Sigmoid colon (tissue), 7 donors: ENCODE measurements around the gene SPATC1L. TPM values are rescaled to one million over a fixed set of nuclear protein-coding genes. Genes with fewer than 3 reads are reported as not detected.

ENCODE experiments used
- DNase-seq: peaks from one replicate; pipeline ENCODE4 v3.0.0-alpha.2; 2019
- H3K27ac ChIP-seq, 4 donors: fragments of 200-600 bp; sonication (generic); one replicate each; pipeline ENCODE4 v1.5.1; 2016 to 2019; ENCODE audit warnings: mild to moderate bottlenecking in 1 of 4
- H3K27me3 ChIP-seq, 3 donors: fragments of 200-600 bp; sonication (generic); one replicate each; pipeline ENCODE4 v1.5.1; 2019; ENCODE audit warnings: mild to moderate bottlenecking in 1 of 3
- H3K36me3 ChIP-seq, 4 donors: fragments of 200-600 bp; sonication (generic); one replicate each; pipeline ENCODE4 v1.5.1; 2016 to 2019
- H3K4me1 ChIP-seq, 4 donors: fragments of 200-600 bp; sonication (generic); one replicate each; pipeline ENCODE4 v1.5.1; 2017 to 2019
- H3K4me3 ChIP-seq, 4 donors: fragments of 200-600 bp; sonication (generic); one replicate each; pipeline ENCODE4 v1.5.1; 2017 to 2019; ENCODE audit warnings: mild to moderate bottlenecking in 2 of 4, moderate library complexity in 1 of 4
- H3K9me3 ChIP-seq, 4 donors: fragments of 200-600 bp in 3 of 4; sonication (generic) in 3 of 4; one replicate each; pipeline versions ENCODE4 v1.5.1 to v1.6.1; 2013 to 2019
- EP300 ChIP-seq, 4 donors: sonication (generic); formaldehyde crosslinking; IDR thresholded peaks; one replicate each; pipeline ENCODE4 v1.6.1; 2017; ENCODE audit warnings: antibody characterized with exemption in 4 of 4
- POLR2A ChIP-seq, 2 donors: fragments of 450-650 bp; IDR thresholded peaks; one replicate each; pipeline ENCODE4 v1.6.1; 2016; ENCODE audit warnings: antibody characterized with exemption in 2 of 2, mild to moderate bottlenecking in 2 of 2, moderate library complexity in 2 of 2
- POLR2AphosphoS5 ChIP-seq, 4 donors: sonication (generic); formaldehyde crosslinking; IDR thresholded peaks; one replicate each; pipeline ENCODE4 v1.6.1; 2017; ENCODE audit warnings: antibody characterized with exemption in 4 of 4
- WGBS, 2 donors: extraction: QIAGEN DNeasy Blood & Tissue Kit; methylation state at CpG; one replicate each; pipeline ENCODE4 v1.1.7; 2013; 5-methylcytosine and 5-hydroxymethylcytosine counted together
- intact Hi-C: fragments of 100-400 bp; cut with DNase I; formaldehyde crosslinking; loops from one replicate; pipeline ENCODE4 v1.15.1; 2023
- polyA plus RNA-seq, 3 donors: library from polyadenylated mRNA; stranded (reverse); fragments of 200-250 nt; gene quantifications; one replicate each; pipeline ENCODE4 v1.2.3, GENCODE V29; 2013
- total RNA-seq, 4 donors: library from RNA; depleted of rRNA; stranded (reverse); fragments of >200 nt; gene quantifications; one replicate each; pipeline ENCODE4 v1.1.0, GENCODE V29; 2016
- TF ChIP-seq, protein P1 (sequence below), 4 experiments: fragments of 450-650 bp in 3 of 4; fragments of 200-600 bp in 1 of 4; IDR thresholded peaks; one replicate each; pipeline ENCODE4 v1.5.1; 2016 to 2019; ENCODE audit warnings: antibody characterized with exemption in 4 of 4, mild to moderate bottlenecking in 3 of 4, moderate library complexity in 2 of 4
- donor health status: healthy with polysubstance abuse.
- donor health status: Bipolar disorder and iron deficiency.
- donor health status: healthy.

Gene SPATC1L
- total and polyA plus RNA-seq, 7 donors = 0.95 to 18.3 (median 7.8) TPM

DNA sequence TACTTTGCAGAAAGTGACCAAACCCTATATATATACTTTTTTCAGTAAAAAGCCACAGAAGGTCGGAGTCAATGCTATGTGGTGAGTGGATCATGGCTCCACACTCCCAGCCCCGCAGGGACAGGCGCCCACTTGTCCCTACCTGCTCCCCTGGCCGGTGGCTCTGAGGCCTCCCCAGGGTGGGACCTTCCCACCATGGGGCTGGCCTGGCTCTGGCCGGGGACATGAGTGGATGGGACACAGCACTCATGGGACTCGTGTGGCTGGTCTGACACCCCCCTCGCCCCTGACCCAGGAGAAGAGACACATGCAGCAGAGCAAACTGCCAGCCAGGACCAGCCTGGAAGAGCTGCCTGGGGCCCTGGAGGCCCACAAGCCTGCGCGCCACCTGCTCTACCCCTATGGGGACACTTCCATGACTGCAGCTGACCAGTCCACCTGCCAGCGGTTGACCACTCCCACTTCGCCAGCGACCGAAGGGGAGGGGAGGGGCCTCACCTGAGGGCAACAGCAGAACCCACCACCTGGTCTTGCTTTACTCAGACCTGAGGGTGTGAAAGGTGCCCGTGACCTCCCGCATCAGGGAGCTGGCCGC lies 2.2 kb downstream of the SPATC1L start:
- WGBS, 2 donors = 90 to 92% methylated on average over 16 of the region's 16 CpGs
- no peaks in the 10 kb centered on the region for H3K36me3 ChIP-seq
- H3K4me1 ChIP-seq = peaks cover 0 to 13% (median 9%) of the 10 kb centered on the region in 4 donors
- peaks cover 0 to 9% (median 0%) of the 10 kb centered on the region in 3 donors for H3K27me3 ChIP-seq
- no peaks in the 10 kb centered on the region for H3K9me3 ChIP-seq
- DNase-seq = peak; percentile 64
- no peak for TF ChIP-seq POLR2AphosphoS5 (IDR thresholded peaks at IDR 0.05)
- TF ChIP-seq POLR2A (IDR thresholded peaks at IDR 0.05) = no peak
- TF ChIP-seq, protein P1, sequence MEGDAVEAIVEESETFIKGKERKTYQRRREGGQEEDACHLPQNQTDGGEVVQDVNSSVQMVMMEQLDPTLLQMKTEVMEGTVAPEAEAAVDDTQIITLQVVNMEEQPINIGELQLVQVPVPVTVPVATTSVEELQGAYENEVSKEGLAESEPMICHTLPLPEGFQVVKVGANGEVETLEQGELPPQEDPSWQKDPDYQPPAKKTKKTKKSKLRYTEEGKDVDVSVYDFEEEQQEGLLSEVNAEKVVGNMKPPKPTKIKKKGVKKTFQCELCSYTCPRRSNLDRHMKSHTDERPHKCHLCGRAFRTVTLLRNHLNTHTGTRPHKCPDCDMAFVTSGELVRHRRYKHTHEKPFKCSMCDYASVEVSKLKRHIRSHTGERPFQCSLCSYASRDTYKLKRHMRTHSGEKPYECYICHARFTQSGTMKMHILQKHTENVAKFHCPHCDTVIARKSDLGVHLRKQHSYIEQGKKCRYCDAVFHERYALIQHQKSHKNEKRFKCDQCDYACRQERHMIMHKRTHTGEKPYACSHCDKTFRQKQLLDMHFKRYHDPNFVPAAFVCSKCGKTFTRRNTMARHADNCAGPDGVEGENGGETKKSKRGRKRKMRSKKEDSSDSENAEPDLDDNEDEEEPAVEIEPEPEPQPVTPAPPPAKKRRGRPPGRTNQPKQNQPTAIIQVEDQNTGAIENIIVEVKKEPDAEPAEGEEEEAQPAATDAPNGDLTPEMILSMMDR (IDR thresholded peaks at IDR 0.05) = no peak
- TF ChIP-seq EP300 (IDR thresholded peaks at IDR 0.05) = no peak
- no peak overlapping the region for H3K4me3 ChIP-seq
- intact Hi-C loops = loop anchor here (5.0 kb wide), 1 partner anchor 40 kb away; no protein-coding TSS in a partner anchor
- no peak overlapping the region for H3K27ac ChIP-seq

DNA sequence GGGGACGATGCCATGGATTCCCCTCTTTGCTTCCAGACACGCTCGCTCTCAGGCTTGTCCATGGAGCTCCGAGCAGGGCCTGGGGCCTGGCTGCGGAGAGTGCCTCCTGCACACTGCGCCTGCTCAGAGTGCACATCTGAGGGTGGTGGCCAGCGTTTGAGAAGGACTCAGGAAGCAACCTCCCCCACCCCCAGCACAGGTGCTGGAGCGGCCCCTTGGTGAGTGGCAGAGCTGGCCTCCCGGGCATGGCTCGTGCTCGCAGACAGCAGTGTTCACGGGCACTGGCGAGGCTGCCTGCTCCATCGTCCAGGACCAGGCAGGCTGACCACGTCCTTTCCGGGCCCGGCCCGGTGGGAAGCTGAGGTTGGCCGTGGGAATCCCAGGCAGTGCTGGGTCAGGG lies 2.8 kb downstream of the SPATC1L start:
- peaks cover 0 to 13% (median 9%) of the 10 kb centered on the region in 4 donors for H3K4me1 ChIP-seq
- peak; percentile 62 for DNase-seq
- H3K27ac ChIP-seq = no peak overlapping the region
- TF ChIP-seq POLR2A (IDR thresholded peaks at IDR 0.05) (no peak), EP300 (IDR thresholded peaks at IDR 0.05) (no peak), POLR2AphosphoS5 (IDR thresholded peaks at IDR 0.05) (no peak)
- TF ChIP-seq, protein P1 (IDR thresholded peaks at IDR 0.05) = no peak
- H3K4me3 ChIP-seq = no peak overlapping the region
- peaks cover 0 to 9% (median 0%) of the 10 kb centered on the region in 3 donors for H3K27me3 ChIP-seq
- peaks cover 0 to 2% (median 0%) of the 10 kb centered on the region in 4 donors for H3K9me3 ChIP-seq
- intact Hi-C loops = loop anchor here (5.0 kb wide), 1 partner anchor 39 kb away; no protein-coding TSS in a partner anchor
- 93 to 94% methylated on average over 19 of the region's 19 CpGs for WGBS, 2 donors
- no peaks in the 10 kb centered on the region for H3K36me3 ChIP-seq

DNA sequence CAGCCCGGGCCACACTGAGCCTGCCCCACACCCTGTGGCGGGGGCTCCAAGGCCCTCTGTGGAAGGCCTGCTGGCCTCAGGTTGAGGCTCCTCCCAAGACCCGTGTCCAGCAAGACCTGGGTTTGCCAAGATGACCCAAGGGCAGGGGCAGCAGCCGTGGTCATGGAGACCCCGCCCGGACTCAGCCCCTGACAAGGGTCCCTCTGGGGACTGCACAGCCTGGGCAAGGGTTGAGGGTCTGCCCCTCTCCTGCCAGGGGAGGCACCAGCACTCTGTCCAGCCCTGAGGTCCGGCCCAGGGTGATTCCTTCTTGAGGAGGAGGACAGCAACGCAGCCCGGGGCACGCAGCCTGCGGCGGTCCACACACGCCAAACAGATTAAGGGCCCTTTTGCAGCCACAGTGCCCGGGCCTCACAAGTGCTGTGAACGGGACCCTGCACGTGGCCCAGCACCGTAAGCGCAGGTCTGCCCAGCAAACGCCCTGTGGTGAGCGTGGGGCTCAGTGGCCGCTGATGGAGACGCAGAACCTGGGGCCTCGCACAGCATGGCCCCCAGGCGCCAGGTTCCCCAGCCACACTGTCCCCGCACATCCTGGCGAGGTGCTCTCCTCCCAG lies 3.4 kb downstream of the SPATC1L start:
- H3K4me1 ChIP-seq = peaks cover 0 to 13% (median 9%) of the 10 kb centered on the region in 4 donors
- DNase-seq = peak; percentile 60
- H3K27ac ChIP-seq = no peak overlapping the region
- no peaks in the 10 kb centered on the region for H3K36me3 ChIP-seq
- 91 to 92% methylated on average over 26 of the region's 26 CpGs for WGBS, 2 donors
- intact Hi-C loops = loop anchor here (5.0 kb wide), 1 partner anchor 39 kb away; no protein-coding TSS in a partner anchor
- peaks cover 0 to 9% (median 0%) of the 10 kb centered on the region in 3 donors for H3K27me3 ChIP-seq
- peaks cover 0 to 2% (median 0%) of the 10 kb centered on the region in 4 donors for H3K9me3 ChIP-seq
- TF ChIP-seq POLR2A (IDR thresholded peaks at IDR 0.05) (no peak), EP300 (IDR thresholded peaks at IDR 0.05) (no peak), POLR2AphosphoS5 (IDR thresholded peaks at IDR 0.05) (no peak)
- TF ChIP-seq, protein P1 (IDR thresholded peaks at IDR 0.05) = no peak
- no peak overlapping the region for H3K4me3 ChIP-seq

DNA sequence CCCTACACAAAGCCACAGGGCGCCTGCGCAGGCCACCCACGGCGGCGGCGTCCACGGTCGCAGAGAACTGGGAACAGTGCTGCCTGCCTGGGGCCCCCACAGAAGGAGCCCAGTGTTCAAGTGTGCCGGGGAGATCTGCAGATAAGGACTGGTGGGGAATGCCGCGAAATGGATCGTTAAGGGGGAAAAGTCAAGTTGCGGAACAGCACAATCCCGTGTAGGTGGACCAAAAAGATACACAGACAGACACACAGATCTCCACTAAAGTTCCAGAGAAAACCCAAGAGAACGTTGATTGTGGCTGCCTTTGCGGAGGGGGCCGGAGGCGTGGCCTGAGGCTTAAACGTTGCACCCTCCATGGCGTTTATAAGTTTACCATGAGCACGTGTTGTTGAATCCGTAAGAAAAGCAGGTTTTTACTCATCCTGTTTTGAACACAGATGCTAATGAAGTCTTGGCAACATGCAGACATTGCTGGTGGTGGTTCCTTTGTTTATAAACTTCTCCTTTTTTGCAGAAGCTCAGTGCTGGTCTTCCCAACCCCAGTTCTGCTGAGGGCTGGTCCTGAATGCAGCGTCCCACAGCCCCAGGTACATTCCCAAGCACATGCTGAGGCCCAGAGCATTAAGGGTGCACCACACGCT lies 4.1 kb downstream of the SPATC1L start:
- H3K9me3 ChIP-seq = peaks cover 0 to 6% (median 0%) of the 10 kb centered on the region in 4 donors
- H3K27me3 ChIP-seq = peaks cover 0 to 8% (median 0%) of the 10 kb centered on the region in 3 donors
- WGBS, 2 donors = 80 to 84% methylated on average over 24 of the region's 24 CpGs
- no peak overlapping the region for H3K27ac ChIP-seq
- H3K4me1 ChIP-seq = peaks cover 0 to 13% (median 7%) of the 10 kb centered on the region in 4 donors
- H3K4me3 ChIP-seq = no peak overlapping the region
- H3K36me3 ChIP-seq = no peaks in the 10 kb centered on the region
- intact Hi-C loops = loop anchor here (5.0 kb wide), 1 partner anchor 38 kb away; no protein-coding TSS in a partner anchor
- no peak for DNase-seq
- TF ChIP-seq POLR2A (IDR thresholded peaks at IDR 0.05) (no peak), POLR2AphosphoS5 (IDR thresholded peaks at IDR 0.05) (no peak), EP300 (IDR thresholded peaks at IDR 0.05) (no peak)
- TF ChIP-seq, protein P1 (IDR thresholded peaks at IDR 0.05) = no peak
